PC-9 (cell line): ENCODE results near the gene GNB3. TPM values are rescaled to one million over a fixed set of nuclear protein-coding genes. Genes with fewer than 3 reads are reported as not detected.

Experiments
- BruUV-seq: library from RNA; stranded (reverse); fragments of 400-500 nt; replicated peaks from 2 replicates; lab custom pipeline; 2021; lab: Mats Ljungman, UMichigan
- CTCF ChIA-PET: fragments of 300-600 bp; sonication (Branson Sonifier 250); formaldehyde crosslinking; loops from one replicate; lab custom pipeline; 2022; ENCODE audit warnings: antibody characterized with exemption; lab: Charles Lee
- POLR2A ChIA-PET: fragments of 300-600 bp; sonication (Branson Sonifier 250); formaldehyde crosslinking; loops from one replicate; lab custom pipeline; 2022; ENCODE audit warnings: antibody characterized with exemption; ENCODE audit not compliant: unreplicated experiment; lab: Charles Lee
- DNase-seq, 2 experiments: peaks; one replicate each; pipeline versions ENCODE4 v3.0.0 to v3.0.0-alpha.2; 2015 to 2022; ENCODE audit warnings: mixed read lengths in 1 of 2
- H2AFZ ChIP-seq: fragments of 200-600 bp; sonication (generic); 2 replicates; pipeline ENCODE4 v1.8.1; 2017; ENCODE audit warnings: antibody characterized with exemption
- H3F3A ChIP-seq: fragments of 200-600 bp; sonication (generic); 2 replicates; pipeline ENCODE4 v1.8.1; 2017; ENCODE audit warnings: antibody characterized with exemption, mild to moderate bottlenecking, low read depth; ENCODE audit not compliant: insufficient read depth
- H3K27ac ChIP-seq: fragments of 200-600 bp; sonication (generic); 2 replicates; pipeline ENCODE4 v1.6.1; 2016; ENCODE audit warnings: mixed run types
- H3K27me3 ChIP-seq: fragments of 200-600 bp; sonication (generic); 2 replicates; pipeline ENCODE4 v1.6.1; 2016; ENCODE audit warnings: low read depth, mixed run types; ENCODE audit not compliant: insufficient read depth
- H3K36me3 ChIP-seq: fragments of 200-600 bp; sonication (generic); 2 replicates; pipeline ENCODE4 v1.6.1; 2016; ENCODE audit warnings: low read depth, mixed run types
- H3K4me1 ChIP-seq: fragments of 200-600 bp; sonication (generic); replicated peaks from 2 replicates; pipeline ENCODE4 v1.6.1; 2016; ENCODE audit warnings: mixed run types; ENCODE audit not compliant: insufficient read depth
- H3K4me2 ChIP-seq: fragments of 200-600 bp; sonication (generic); 2 replicates; pipeline ENCODE4 v1.6.1; 2017; ENCODE audit warnings: mixed run types
- H3K4me3 ChIP-seq: fragments of 200-600 bp; sonication (generic); 2 replicates; pipeline ENCODE4 v1.6.1; 2016; ENCODE audit warnings: mixed run types
- H3K79me2 ChIP-seq: fragments of 200-600 bp; sonication (generic); 2 replicates; pipeline ENCODE4 v1.6.1; 2017; ENCODE audit warnings: low read depth, mixed run types
- H3K9me2 ChIP-seq: fragments of 200-600 bp; sonication (generic); 2 replicates; pipeline ENCODE4 v1.8.1; 2017; ENCODE audit warnings: mild to moderate bottlenecking; ENCODE audit not compliant: insufficient read depth
- H3K9me3 ChIP-seq: fragments of 200-600 bp; sonication (generic); 2 replicates; pipeline ENCODE4 v1.8.1; 2016; ENCODE audit warnings: low read depth; ENCODE audit not compliant: insufficient read depth
- H4K20me1 ChIP-seq: fragments of 200-600 bp; sonication (generic); 2 replicates; pipeline ENCODE4 v1.8.1; 2017; ENCODE audit not compliant: insufficient read depth
- EZH2 ChIP-seq: fragments of 200-600 bp; sonication (generic); IDR thresholded peaks from 2 replicates; pipeline ENCODE4 v1.8.0; 2017; ENCODE audit warnings: antibody characterized with exemption, low read depth
- intact Hi-C: fragments of 100-400 bp; cut with micrococcal nuclease; formaldehyde crosslinking; loops from one replicate; pipeline ENCODE4 v1.10.0; 2022; ENCODE audit not compliant: unreplicated experiment
- total RNA-seq: library from RNA; stranded (reverse); gene quantifications from 2 replicates; pipeline ENCODE4 v1.2.3, GENCODE V29; 2021
- TF ChIP-seq, protein P1 (sequence below): fragments of 200-600 bp; sonication (generic); conservative IDR thresholded peaks from 2 replicates; pipeline ENCODE4 v1.6.1; 2017; ENCODE audit warnings: mixed run types, antibody characterized with exemption, mild to moderate bottlenecking, moderate library complexity

Gene GNB3
- total RNA-seq, 1 experiment from 2014 or later, result not detected

DNA sequence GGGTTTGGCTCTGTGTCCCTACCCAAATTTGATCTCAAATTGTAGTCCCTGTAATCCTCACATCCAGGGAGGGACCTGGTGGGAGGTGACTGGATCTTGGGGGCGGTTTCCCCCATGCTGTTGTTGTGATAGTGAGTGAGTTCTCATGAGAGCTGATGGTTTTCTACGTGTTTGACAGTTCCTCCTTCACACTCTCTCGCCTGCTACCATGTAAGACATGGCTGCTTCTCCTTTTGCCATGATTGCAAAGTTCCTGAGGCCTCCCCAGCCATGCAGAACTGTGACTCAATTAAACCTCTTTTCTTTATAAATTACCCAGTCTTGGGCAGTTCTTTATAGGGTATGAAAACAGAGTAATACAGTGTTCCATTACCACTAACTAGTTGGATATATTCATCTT is 53.6 kb downstream of the GNB3 start:
- H3K4me3 ChIP-seq, result no peak overlapping the region
- no peak overlapping the region for H3K4me2 ChIP-seq
- intact Hi-C loops, result no loop called here
- no peaks in the 10 kb centered on the region for H3K9me2 ChIP-seq
- no peaks in the 10 kb centered on the region for H3K9me3 ChIP-seq
- H3F3A ChIP-seq, result peaks cover 7% of the 10 kb centered on the region; the same call in 1 of the 2 replicates
- no peak overlapping the region for H3K27ac ChIP-seq
- no peaks in the 10 kb centered on the region for H3K27me3 ChIP-seq
- TF ChIP-seq, protein P1, sequence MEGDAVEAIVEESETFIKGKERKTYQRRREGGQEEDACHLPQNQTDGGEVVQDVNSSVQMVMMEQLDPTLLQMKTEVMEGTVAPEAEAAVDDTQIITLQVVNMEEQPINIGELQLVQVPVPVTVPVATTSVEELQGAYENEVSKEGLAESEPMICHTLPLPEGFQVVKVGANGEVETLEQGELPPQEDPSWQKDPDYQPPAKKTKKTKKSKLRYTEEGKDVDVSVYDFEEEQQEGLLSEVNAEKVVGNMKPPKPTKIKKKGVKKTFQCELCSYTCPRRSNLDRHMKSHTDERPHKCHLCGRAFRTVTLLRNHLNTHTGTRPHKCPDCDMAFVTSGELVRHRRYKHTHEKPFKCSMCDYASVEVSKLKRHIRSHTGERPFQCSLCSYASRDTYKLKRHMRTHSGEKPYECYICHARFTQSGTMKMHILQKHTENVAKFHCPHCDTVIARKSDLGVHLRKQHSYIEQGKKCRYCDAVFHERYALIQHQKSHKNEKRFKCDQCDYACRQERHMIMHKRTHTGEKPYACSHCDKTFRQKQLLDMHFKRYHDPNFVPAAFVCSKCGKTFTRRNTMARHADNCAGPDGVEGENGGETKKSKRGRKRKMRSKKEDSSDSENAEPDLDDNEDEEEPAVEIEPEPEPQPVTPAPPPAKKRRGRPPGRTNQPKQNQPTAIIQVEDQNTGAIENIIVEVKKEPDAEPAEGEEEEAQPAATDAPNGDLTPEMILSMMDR, result no peak
- no peak for TF ChIP-seq EZH2
- CTCF ChIA-PET, result interaction anchor here (0.6 kb wide), 1 partner anchor 33 kb away, joined by 9 read pairs; no protein-coding TSS in a partner anchor
- H2AFZ ChIP-seq, result no peak overlapping the region
- POLR2A ChIA-PET, result no interaction called here
- H3K4me1 ChIP-seq, result peaks cover 21% of the 10 kb centered on the region
- no peaks in the 10 kb centered on the region for H3K36me3 ChIP-seq
- H4K20me1 ChIP-seq, result no peaks in the 10 kb centered on the region
- no TSS peak for BruUV-seq
- no peak for DNase-seq
- H3K79me2 ChIP-seq, result no peaks in the 10 kb centered on the region

Other genes with a start within 250 kb of the GNB3 start
- 359 and 373 TPM in 2 replicates for gene CHD4, start 233.5 kb upstream of the GNB3 start, total RNA-seq
- gene LPAR5, start 205.0 kb upstream of the GNB3 start, total RNA-seq, result 14.2 and 14.8 TPM in 2 replicates
- 4.2 and 6.1 TPM in 2 replicates for gene ACRBP, start 193.5 kb upstream of the GNB3 start, total RNA-seq
- gene ING4, start 177.8 kb upstream of the GNB3 start, total RNA-seq, result 87.6 and 88.7 TPM in 2 replicates
- gene ZNF384, start 151.6 kb upstream of the GNB3 start, total RNA-seq, result 74.3 and 106 TPM in 2 replicates
- not detected in 2 replicates for gene PIANP, start 140.1 kb upstream of the GNB3 start, total RNA-seq
- 88.7 and 116 TPM in 2 replicates for gene COPS7A, start 116.9 kb upstream of the GNB3 start, total RNA-seq
- gene MLF2, start 87.8 kb upstream of the GNB3 start, total RNA-seq, result 349 and 379 TPM in 2 replicates
- 633 and 910 TPM in 2 replicates for gene PTMS, start 74.6 kb upstream of the GNB3 start, total RNA-seq
- gene LAG3, start 68.4 kb upstream of the GNB3 start, total RNA-seq, result 9.4 and 10.5 TPM in 2 replicates
- 1.0 and 3.2 TPM in 2 replicates for gene CD4, start 51.4 kb upstream of the GNB3 start, total RNA-seq
- gene GPR162, start 19.1 kb upstream of the GNB3 start, total RNA-seq, result 2.4 and 3.8 TPM in 2 replicates
- gene P3H3, start 12.5 kb upstream of the GNB3 start, total RNA-seq, result 0.45 and 0.52 TPM in 2 replicates
- gene CDCA3, start 10.4 kb downstream of the GNB3 start, total RNA-seq, result 104 and 125 TPM in 2 replicates
- gene USP5, start 11.2 kb downstream of the GNB3 start, total RNA-seq, result 267 and 308 TPM in 2 replicates
- 1,080 and 1,199 TPM in 2 replicates for gene TPI1, start 26.6 kb downstream of the GNB3 start, total RNA-seq
- gene SPSB2, start 32.4 kb downstream of the GNB3 start, total RNA-seq, result 28.9 and 30.1 TPM in 2 replicates
- gene LRRC23, start 63.9 kb downstream of the GNB3 start, total RNA-seq, result 29.3 and 38.8 TPM in 2 replicates
- gene ENO2, start 73.7 kb downstream of the GNB3 start, total RNA-seq, result 38.8 and 56.6 TPM in 2 replicates
- 158 and 159 TPM in 2 replicates for gene ATN1, start 87.0 kb downstream of the GNB3 start, total RNA-seq
- not detected in 2 replicates for gene RNU7-1, start 102.9 kb downstream of the GNB3 start, total RNA-seq
- gene C12orf57, start 103.1 kb downstream of the GNB3 start, total RNA-seq, result 198 and 218 TPM in 2 replicates
- 84.1 and 92.7 TPM in 2 replicates for gene PTPN6, start 110.4 kb downstream of the GNB3 start, total RNA-seq
- gene PHB2, start 129.7 kb downstream of the GNB3 start, total RNA-seq, result 384 and 386 TPM in 2 replicates
- gene EMG1, start 130.0 kb downstream of the GNB3 start, total RNA-seq, result 84.5 and 96.5 TPM in 2 replicates
- 53.8 and 102 TPM in 2 replicates for gene LPCAT3, start 177.6 kb downstream of the GNB3 start, total RNA-seq
- 32.4 and 32.9 TPM in 2 replicates for gene C1S, start 219.8 kb downstream of the GNB3 start, total RNA-seq